ENCODE results near the gene BICD2.

The BICD2 gene

GRCh38 chr9:92685022-92685421 lies 79.6 kb downstream of the BICD2 start:
- no peaks in the 10 kb centered on the region for H3K9me2 ChIP-seq (replicated peaks; ENCODE audit: control insufficient read depth, low read length)
- no peak for TF ChIP-seq EZH2phosphoT487 (IDR thresholded peaks at IDR 0.05; ENCODE audit: borderline replicate concordance, low read length)
- no peak for TF ChIP-seq CTCF (IDR thresholded peaks at IDR 0.05; ENCODE audit: low read depth, low read length, poor library complexity, severe bottlenecking)
- H3F3A ChIP-seq (ENCODE audit: control insufficient read depth, insufficient read depth), result no peaks in the 10 kb centered on the region
- H3K4me2 ChIP-seq (ENCODE audit: low read length), result peak overlapping the region; percentile 38
- H3K36me3 ChIP-seq (ENCODE audit: control insufficient read depth, low read length), result no peaks in the 10 kb centered on the region
- no peaks in the 10 kb centered on the region for H3K79me2 ChIP-seq (ENCODE audit: control insufficient read depth, low read length)
- peaks cover 18% of the 10 kb centered on the region for H3K4me1 ChIP-seq (ENCODE audit: control insufficient read depth, low read length)
- H3K9me3 ChIP-seq (ENCODE audit: control insufficient read depth, insufficient read depth, low read length), result no peaks in the 10 kb centered on the region
- H3K27me3 ChIP-seq (ENCODE audit: control insufficient read depth, low read length), result no peaks in the 10 kb centered on the region
- H3K4me3 ChIP-seq (ENCODE audit: low read length), result peak overlapping the region; percentile 14; the same call in 1 of the 2 replicates
- H4K20me1 ChIP-seq (ENCODE audit: control insufficient read depth, insufficient read depth, low read depth, low read length), result no peaks in the 10 kb centered on the region
- no peak overlapping the region for H3K27ac ChIP-seq (ENCODE audit: low read depth, low read length)

- H3F3A ChIP-seq (ENCODE audit: control insufficient read depth, insufficient read depth), result peaks cover 5% of the 10 kb centered on the region; the same call in 1 of the 2 replicates
- no peak overlapping the region for H3K4me2 ChIP-seq (ENCODE audit: low read length)
- H3K4me1 ChIP-seq (ENCODE audit: control insufficient read depth, low read length), result peaks cover 18% of the 10 kb centered on the region
- H3K27ac ChIP-seq (ENCODE audit: low read depth, low read length), result no peak overlapping the region
- H4K20me1 ChIP-seq (ENCODE audit: control insufficient read depth, insufficient read depth, low read depth, low read length), result no peaks in the 10 kb centered on the region
- no peaks in the 10 kb centered on the region for H3K9me3 ChIP-seq (ENCODE audit: control insufficient read depth, insufficient read depth, low read length)
- H3K79me2 ChIP-seq (ENCODE audit: control insufficient read depth, low read length), result no peaks in the 10 kb centered on the region
- H3K9me2 ChIP-seq (replicated peaks; ENCODE audit: control insufficient read depth, low read length), result no peaks in the 10 kb centered on the region
- TF ChIP-seq EZH2phosphoT487 (IDR thresholded peaks at IDR 0.05; ENCODE audit: borderline replicate concordance, low read length) (no peak), CTCF (IDR thresholded peaks at IDR 0.05; ENCODE audit: low read depth, low read length, poor library complexity, severe bottlenecking) (no peak)
- no peaks in the 10 kb centered on the region for H3K36me3 ChIP-seq (ENCODE audit: control insufficient read depth, low read length)
- no peak overlapping the region for H3K4me3 ChIP-seq (ENCODE audit: low read length)
- no peaks in the 10 kb centered on the region for H3K27me3 ChIP-seq (ENCODE audit: control insufficient read depth, low read length)
Observed at GRCh38 chr9:92682269-92682668, 82.4 kb downstream of the BICD2 start.

DNA sequence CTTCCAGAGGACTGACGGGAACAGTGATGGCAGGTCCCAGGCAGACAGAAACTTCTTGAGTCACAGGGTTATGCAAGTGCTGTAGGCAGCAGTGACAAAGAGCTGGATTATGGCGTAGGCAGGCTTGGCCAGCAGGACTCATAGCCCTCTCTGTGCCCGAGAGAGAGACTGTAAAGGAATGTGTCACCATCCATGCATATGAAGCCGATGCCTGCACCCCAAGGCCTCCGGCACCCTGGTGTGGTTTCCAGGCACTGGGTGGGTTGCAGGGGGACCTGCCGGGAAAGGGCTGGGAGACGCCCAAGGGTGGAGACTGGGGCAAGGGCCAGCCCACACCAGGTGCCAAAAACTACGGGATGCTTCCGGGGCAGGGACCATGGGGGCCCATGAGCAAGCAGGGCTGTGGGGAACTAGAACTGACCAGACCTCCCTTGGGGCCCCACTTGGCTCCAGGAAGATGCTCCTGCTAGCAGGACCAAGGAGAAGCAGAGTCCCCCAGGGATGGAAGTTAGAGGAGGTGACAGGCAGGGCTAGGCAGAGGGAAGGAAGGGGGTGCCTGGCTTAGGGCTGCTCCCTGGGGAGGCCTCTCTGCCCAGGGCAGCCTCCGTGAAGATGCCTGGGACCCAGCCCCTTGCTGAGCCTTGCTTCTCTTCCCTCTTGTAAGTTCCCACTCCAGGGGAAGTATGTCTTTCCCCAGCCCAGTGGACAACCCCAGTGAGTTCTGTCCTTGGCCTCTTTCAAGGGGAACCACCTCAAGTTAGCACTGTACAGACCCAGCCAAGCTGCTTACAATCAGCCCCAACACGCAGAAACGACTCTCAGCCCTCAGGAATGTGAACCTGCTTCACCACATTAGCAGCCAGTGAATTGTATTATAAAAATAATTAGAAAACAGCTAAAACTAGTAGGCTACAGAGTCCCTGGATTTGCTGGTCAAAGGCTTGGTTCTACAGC lies 84.2 kb downstream of the BICD2 start:
- Histone ChIP-seq H3K4me2 (ENCODE audit: low read length) (no peak overlapping the region), H3F3A (ENCODE audit: control insufficient read depth, insufficient read depth) (peaks cover 5% of the 10 kb centered on the region; the same call in 1 of the 2 replicates), H3K9me2 (replicated peaks; ENCODE audit: control insufficient read depth, low read length) (no peaks in the 10 kb centered on the region), H3K79me2 (ENCODE audit: control insufficient read depth, low read length) (no peaks in the 10 kb centered on the region), H3K27me3 (ENCODE audit: control insufficient read depth, low read length) (no peaks in the 10 kb centered on the region), H3K36me3 (ENCODE audit: control insufficient read depth, low read length) (no peaks in the 10 kb centered on the region), H3K4me3 (ENCODE audit: low read length) (no peak overlapping the region), H3K27ac (ENCODE audit: low read depth, low read length) (no peak overlapping the region), H3K9me3 (ENCODE audit: control insufficient read depth, insufficient read depth, low read length) (no peaks in the 10 kb centered on the region), H4K20me1 (ENCODE audit: control insufficient read depth, insufficient read depth, low read depth, low read length) (no peaks in the 10 kb centered on the region), H3K4me1 (ENCODE audit: control insufficient read depth, low read length) (peaks cover 15% of the 10 kb centered on the region)
- TF ChIP-seq EZH2phosphoT487 (IDR thresholded peaks at IDR 0.05; ENCODE audit: borderline replicate concordance, low read length) (no peak), CTCF (IDR thresholded peaks at IDR 0.05; ENCODE audit: low read depth, low read length, poor library complexity, severe bottlenecking) (no peak)
